Measurements from ENCODE around the gene SMIM34.
"Not testable (repeated sequence)": the region's sequence is repeated elsewhere in the genome, so short reads cannot be mapped to it uniquely, and the experiment has no call there.

DNA sequence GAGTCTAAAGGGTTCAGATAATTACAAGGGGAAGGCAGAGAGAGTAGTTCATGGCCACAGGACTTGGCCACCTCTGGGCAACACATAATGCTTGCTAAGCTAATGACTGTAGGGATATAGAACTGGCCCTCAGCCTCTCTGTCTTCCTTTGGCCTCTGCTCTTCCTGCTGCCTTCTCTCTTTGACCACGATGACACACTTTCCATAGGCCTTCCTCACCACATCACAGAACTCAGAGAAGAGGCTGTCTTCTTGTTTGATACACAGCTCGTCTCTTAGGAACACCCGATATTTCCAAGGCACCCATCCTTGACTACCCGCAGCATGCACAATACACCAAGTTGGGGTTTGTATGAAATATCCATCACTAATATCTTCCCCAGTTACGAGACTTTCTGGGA is 23.2 kb downstream of the SMIM34 start:
- TF ChIP-seq, protein P1, sequence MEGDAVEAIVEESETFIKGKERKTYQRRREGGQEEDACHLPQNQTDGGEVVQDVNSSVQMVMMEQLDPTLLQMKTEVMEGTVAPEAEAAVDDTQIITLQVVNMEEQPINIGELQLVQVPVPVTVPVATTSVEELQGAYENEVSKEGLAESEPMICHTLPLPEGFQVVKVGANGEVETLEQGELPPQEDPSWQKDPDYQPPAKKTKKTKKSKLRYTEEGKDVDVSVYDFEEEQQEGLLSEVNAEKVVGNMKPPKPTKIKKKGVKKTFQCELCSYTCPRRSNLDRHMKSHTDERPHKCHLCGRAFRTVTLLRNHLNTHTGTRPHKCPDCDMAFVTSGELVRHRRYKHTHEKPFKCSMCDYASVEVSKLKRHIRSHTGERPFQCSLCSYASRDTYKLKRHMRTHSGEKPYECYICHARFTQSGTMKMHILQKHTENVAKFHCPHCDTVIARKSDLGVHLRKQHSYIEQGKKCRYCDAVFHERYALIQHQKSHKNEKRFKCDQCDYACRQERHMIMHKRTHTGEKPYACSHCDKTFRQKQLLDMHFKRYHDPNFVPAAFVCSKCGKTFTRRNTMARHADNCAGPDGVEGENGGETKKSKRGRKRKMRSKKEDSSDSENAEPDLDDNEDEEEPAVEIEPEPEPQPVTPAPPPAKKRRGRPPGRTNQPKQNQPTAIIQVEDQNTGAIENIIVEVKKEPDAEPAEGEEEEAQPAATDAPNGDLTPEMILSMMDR (conservative IDR thresholded peaks at IDR 0.05 in 1 of 2, IDR thresholded peaks at IDR 0.05 in 1 of 2; ENCODE audit: extremely low read depth in 1 of 2, insufficient read depth in 1 of 2, low read depth in 1 of 2, low read length in 2 of 2) = not testable (repeated sequence)
- not testable (repeated sequence) for TF ChIP-seq EZH2 (IDR thresholded peaks at IDR 0.05; ENCODE audit: borderline replicate concordance, low read length)

Data from mammary epithelial cell (primary cell).